K562 (cell line): Measurements from ENCODE around the gene KIF6. TPM values are rescaled to one million over a fixed set of nuclear protein-coding genes. Genes with fewer than 3 reads are reported as not detected.

ENCODE experiments used
- ATAC-seq: fragments of 200-7000 bp; cut with Tn5 transposase; 3 replicates; pipeline ENCODE4 v1.9.1; 2020; ENCODE audit warnings: moderate library complexity
- BruUV-seq: library from RNA; stranded (reverse); fragments of 400-500 nt; replicated peaks from 2 replicates; lab custom pipeline; 2021; lab: Mats Ljungman, UMichigan
- CTCF ChIA-PET: fragments of 300-600 bp; formaldehyde crosslinking; extraction: SDS; loops from one replicate; lab custom pipeline; 2021; ENCODE audit warnings: low intra/inter-chr PET ratio; lab: Yijun Ruan, JAX
- POLR2A ChIA-PET: fragments of 300-600, 350-650 bp; sonication (Branson Sonifier 250); formaldehyde crosslinking; extraction: SDS; loops from one replicate; lab custom pipeline; 2021; ENCODE audit warnings: antibody characterized with exemption, inconsistent platforms; lab: Yijun Ruan, JAX
- DNase-seq, 4 experiments: peaks; one replicate each; pipeline versions ENCODE4 v3.0.0 to v3.0.0-alpha.2; 2011 to 2018; ENCODE audit warnings: low spot score in 3 of 4, mixed read lengths in 3 of 4; ENCODE audit errors: extremely low read depth in 1 of 4
- FAIRE-seq: peaks from 2 replicates; lab custom pipeline; 2011; peaks lifted over from hg19 to GRCh38; lab: Jason Lieb, UNC
- H2AFZ ChIP-seq: 2 replicates; pipeline ENCODE4 v1.6.0; 2011; ENCODE audit warnings: low read depth, low read length, control low read depth, inconsistent platforms
- H3K27ac ChIP-seq: fragments of 200-600 bp; 3 replicates; pipeline ENCODE4 v1.8.0; 2011; ENCODE audit warnings: low read depth, mild to moderate bottlenecking, control low read depth, inconsistent platforms, low read length, moderate library complexity, mixed read lengths; ENCODE audit errors: extremely low read depth
- H3K27me3 ChIP-seq, 2 experiments: fragments of 300-600 bp in 1 of 2; 2 replicates in 1 of 2; 3 replicates in 1 of 2; pipeline versions ENCODE4 v1.6.0 to v1.8.0; 2011; ENCODE audit warnings: inconsistent platforms in 2 of 2, low read length in 2 of 2, mild to moderate bottlenecking in 1 of 2, mixed read lengths in 1 of 2, moderate library complexity in 1 of 2; ENCODE audit not compliant: control insufficient read depth in 2 of 2, insufficient read depth in 2 of 2
- H3K36me3 ChIP-seq: fragments of 300-600 bp; 3 replicates; pipeline ENCODE4 v1.8.0; 2011; ENCODE audit warnings: mild to moderate bottlenecking, low read length, inconsistent platforms; ENCODE audit not compliant: control insufficient read depth, insufficient read depth
- H3K4me1 ChIP-seq, 2 experiments: fragments of 200-600 bp in 1 of 2; replicated peaks in 1 of 2; 2 replicates in 1 of 2; 3 replicates in 1 of 2; pipeline versions ENCODE4 v1.5.1 to v1.8.0; 2011; ENCODE audit warnings: inconsistent platforms in 2 of 2, low read length in 2 of 2, mild to moderate bottlenecking in 1 of 2, mixed read lengths in 1 of 2, moderate library complexity in 1 of 2; ENCODE audit not compliant: control insufficient read depth in 2 of 2, insufficient read depth in 2 of 2
- H3K4me2 ChIP-seq: 2 replicates; pipeline ENCODE4 v1.6.1; 2011; ENCODE audit warnings: low read length, control low read depth, inconsistent platforms, mixed read lengths; ENCODE audit not compliant: insufficient read depth
- H3K4me3 ChIP-seq: fragments of 200-600 bp; sonication (generic), shearing (Covaris generic); 2 replicates; pipeline ENCODE4 v1.5.1; 2016; ENCODE audit warnings: control low read depth, inconsistent platforms
- H3K79me2 ChIP-seq: fragments of 200-600 bp; 3 replicates; pipeline ENCODE4 v1.8.0; 2011; ENCODE audit warnings: low read length, inconsistent platforms; ENCODE audit not compliant: control insufficient read depth, insufficient read depth
- H3K9ac ChIP-seq, 2 experiments: 2 replicates each; pipeline versions ENCODE4 v1.6.0 to v1.6.1; 2011; ENCODE audit warnings: low read depth in 2 of 2, low read length in 2 of 2, control low read depth in 1 of 2, inconsistent platforms in 1 of 2, mild to moderate bottlenecking in 1 of 2, mixed read lengths in 1 of 2; ENCODE audit not compliant: insufficient read depth in 1 of 2
- H3K9me1 ChIP-seq: one replicate; pipeline ENCODE4 v1.6.0; 2011; ENCODE audit warnings: inconsistent platforms, mild to moderate bottlenecking, low read length, moderate library complexity; ENCODE audit not compliant: control insufficient read depth, insufficient read depth
- H3K9me3 ChIP-seq: replicated peaks from 2 replicates; pipeline ENCODE4 v1.5.1; 2011; ENCODE audit warnings: low read depth, low read length, inconsistent platforms; ENCODE audit not compliant: control insufficient read depth, insufficient read depth
- H4K20me1 ChIP-seq: replicated peaks from 2 replicates; pipeline ENCODE4 v1.6.1; 2011; ENCODE audit warnings: low read length, inconsistent platforms, mixed read lengths; ENCODE audit not compliant: control insufficient read depth, insufficient read depth
- ASH1L ChIP-seq: fragments of 450-650 bp; IDR thresholded peaks from 2 replicates; pipeline ENCODE4 v1.6.1; 2018; ENCODE audit warnings: borderline replicate concordance, mild to moderate bottlenecking, low read depth; ENCODE audit not compliant: partially characterized antibody
- CREB3L1 ChIP-seq: fragments of 450-650 bp; IDR thresholded peaks from 2 replicates; pipeline ENCODE4 v1.6.1; 2014; ENCODE audit warnings: low read depth, mild to moderate bottlenecking, moderate library complexity, borderline replicate concordance
- DMBX1 ChIP-seq: fragments of 250-450 bp; sonication (Bioruptor Pico); IDR thresholded peaks from 2 replicates; pipeline ENCODE4 v1.8.0; 2022; ENCODE audit warnings: inconsistent platforms, mild to moderate bottlenecking, moderate library complexity, borderline replicate concordance
- MEF2A ChIP-seq: IDR thresholded peaks from 2 replicates; pipeline ENCODE4 v1.6.1; 2011; ENCODE audit warnings: low read depth, mild to moderate bottlenecking, low read length, moderate library complexity; ENCODE audit not compliant: control insufficient read depth
- NR2C2 ChIP-seq, 2 experiments: fragments of 200-800 bp in 1 of 2; sonication (Bioruptor generic) in 1 of 2; sonication (generic) in 1 of 2; formaldehyde crosslinking in 1 of 2; IDR thresholded peaks; 2 replicates each; pipeline versions ENCODE4 v1.6.1 to v1.8.0; 2016 to 2022; ENCODE audit warnings: mild to moderate bottlenecking in 1 of 2, missing compliant biosample characterization in 1 of 2, missing genetic modification characterization in 1 of 2, missing genetic modification reagents in 1 of 2
- PHF20 ChIP-seq: fragments of 450-650 bp; IDR thresholded peaks from 2 replicates; pipeline ENCODE4 v1.6.1; 2018; ENCODE audit not compliant: partially characterized antibody
- RAD21 ChIP-seq, 2 experiments: fragments of 250-450 bp in 1 of 2; fragments of 450-650 bp in 1 of 2; sonication (Bioruptor Pico) in 1 of 2; formaldehyde crosslinking in 1 of 2; IDR thresholded peaks in 1 of 2; conservative IDR thresholded peaks in 1 of 2; 2 replicates each; pipeline versions ENCODE4 v1.4.0 to v1.8.0; 2020 to 2022; ENCODE audit warnings: mild to moderate bottlenecking in 2 of 2, moderate library complexity in 1 of 2
- RBM39 ChIP-seq: fragments of 200-400 bp; formaldehyde crosslinking; optimal IDR thresholded peaks from 2 replicates; pipeline ENCODE3; 2018; ENCODE audit warnings: low read depth, low read length
- SMARCE1 ChIP-seq: fragments of 450-650 bp; IDR thresholded peaks from 2 replicates; pipeline ENCODE4 v1.7.1; 2016; ENCODE audit warnings: mild to moderate bottlenecking
- TFAM ChIP-seq: fragments of 250-450 bp; sonication (Bioruptor Pico); conservative IDR thresholded peaks from 2 replicates; pipeline ENCODE4 v1.5.0; 2021; ENCODE audit warnings: mild to moderate bottlenecking, moderate library complexity
- THRA ChIP-seq: fragments of 450-650 bp; IDR thresholded peaks from 2 replicates; pipeline ENCODE4 v1.6.1; 2017; ENCODE audit warnings: mild to moderate bottlenecking, moderate library complexity
- WGBS: fragments of 100-300 bp; shearing (Covaris generic); methylation state at CpG from one replicate; pipeline ENCODE4 v1.1.6; 2016; ENCODE audit warnings: low coverage, mixed read lengths; ENCODE audit not compliant: insufficient coverage; ENCODE audit errors: missing lambda C conversion rate; 5-methylcytosine and 5-hydroxymethylcytosine counted together
- in situ Hi-C: fragments of 300-500 bp; cut with MboI; formaldehyde crosslinking; loops from 4 replicates; pipeline ENCODE4 v1.15.0; 2018; ENCODE audit warnings: inconsistent platforms, mixed read lengths
- intact Hi-C: fragments of 100-400 bp; cut with micrococcal nuclease; formaldehyde crosslinking; loops from 2 replicates; pipeline ENCODE4 v1.14.2; 2022
- polyA plus RNA-seq, 8 experiments: library from polyadenylated mRNA; depleted of rRNA in 4 of 8; stranded (reverse) in 5 of 8; unstranded in 3 of 8; fragments of >200 nt; fragmentation: Nextera tagmentation in 2 of 8; fragmentation: Illumina TruSeq in 1 of 8; extraction: Ambion mirVana in 2 of 8; extraction: Trizol in 1 of 8; gene quantifications; 2 replicates each; pipeline versions ENCODE4 v1.2.1 to v1.2.3, GENCODE V29; 2011 to 2014; ENCODE audit warnings: inconsistent platforms in 1 of 8, missing spikeins in 1 of 8
- total RNA-seq, 7 experiments: library from RNA; depleted of rRNA in 6 of 7; stranded (reverse); fragments of >200 nt in 6 of 7; fragmentation: Illumina TruSeq in 2 of 7; extraction: Trizol in 2 of 7; gene quantifications; 2 replicates each; pipeline versions ENCODE4 v1.2.1 to v1.2.3, GENCODE V29; 2011 to 2021; ENCODE audit warnings: low replicate concordance in 1 of 7

Gene KIF6
- total and polyA plus RNA-seq, 9 of the 15 experiments (the other 6 are each of a cell fraction or from before 2014, with no cell fraction given), result not detected

GRCh38 chr6:39453241-39453640 is 272.0 kb downstream of the KIF6 start:
- Histone ChIP-seq H2AFZ (no peak overlapping the region), H3K4me3 (no peak overlapping the region), H3K9me3 (no peaks in the 10 kb centered on the region), H3K9me1 (no peaks in the 10 kb centered on the region), H3K9ac (no peak overlapping the region), H3K79me2 (no peaks in the 10 kb centered on the region), H4K20me1 (no peaks in the 10 kb centered on the region), H3K36me3 (no peaks in the 10 kb centered on the region), H3K27me3 (no peaks in the 10 kb centered on the region), H3K27ac (no peak overlapping the region), H3K4me2 (no peak overlapping the region), H3K4me1 (no peaks in the 10 kb centered on the region)
- BruUV-seq, result no TSS peak
- 0% methylated on average over 5 of the region's 5 CpGs for WGBS
- DNase-seq (no peak), ATAC-seq (no peak), FAIRE-seq (no peak)
- CTCF ChIA-PET, result no interaction called here
- intact Hi-C loops, result no loop called here
- in situ Hi-C loops, result no loop called here
- POLR2A ChIA-PET, result interaction anchor here (0.7 kb wide), 1 partner anchor 1102 kb away, joined by 3 read pairs; no protein-coding TSS in a partner anchor
- TF ChIP-seq MEF2A (no peak), TFAM (CRISPR knock-in tag) (no peak), PHF20 (no peak), CREB3L1 (no peak), RAD21 (CRISPR knock-in tag; conservative IDR thresholded peaks at IDR 0.05 in 1 of 2, IDR thresholded peaks at IDR 0.05 in 1 of 2) (no peak), RBM39 (no peak), SMARCE1 (no peak), NR2C2 (CRISPR knock-in tag; IDR thresholded peaks at IDR 0.05) (no peak), NR2C2 (tag; IDR thresholded peaks at IDR 0.05) (no peak), DMBX1 (no peak), ASH1L (no peak), THRA (no peak)
